ENCODE results near the gene SNX8.

Gene SNX8

DNA sequence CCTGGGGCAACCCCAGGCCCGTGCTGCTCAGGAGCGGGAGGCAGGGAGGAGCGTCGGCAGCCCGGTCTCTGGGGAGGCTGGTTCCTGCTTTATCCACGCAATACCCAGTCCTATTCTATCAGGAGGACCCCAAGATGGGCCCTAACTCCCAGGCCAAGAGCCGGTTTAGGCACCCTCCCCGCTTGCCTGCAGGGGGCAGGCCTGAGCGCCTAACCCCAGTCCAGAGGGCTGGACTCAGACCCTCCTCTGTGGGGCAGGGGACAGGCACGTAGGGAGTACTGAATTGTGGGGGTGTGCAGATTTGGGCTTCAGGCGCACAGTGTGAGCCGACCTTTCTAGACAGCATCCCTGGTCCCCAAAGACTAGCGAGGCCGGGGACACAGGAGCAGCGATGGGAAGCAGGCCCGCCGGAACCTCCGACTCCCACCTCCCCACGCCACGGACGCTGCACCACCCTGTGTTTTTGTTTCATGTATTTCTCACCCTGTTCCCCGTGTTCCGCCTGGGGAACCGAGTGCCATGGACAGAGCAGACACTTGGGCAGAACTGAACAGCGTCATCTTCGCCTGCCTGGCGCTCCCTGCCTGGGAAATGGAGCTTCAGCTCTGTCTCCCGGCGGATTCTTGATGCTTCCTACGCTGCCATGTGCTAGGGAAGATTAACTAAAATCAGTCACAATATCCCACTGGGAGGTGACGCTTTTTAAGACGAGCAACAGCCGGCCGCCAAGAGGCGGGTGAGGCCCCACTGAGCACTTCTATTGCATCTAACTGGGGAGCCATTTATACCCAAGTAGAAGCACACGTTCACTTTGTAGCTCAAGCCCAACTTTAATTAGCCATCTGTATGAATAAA is 66.9 kb downstream of the SNX8 start:
- peak in 3 of 51 donors; percentile 9 to 21 (median 10) for DNase-seq

DNA sequence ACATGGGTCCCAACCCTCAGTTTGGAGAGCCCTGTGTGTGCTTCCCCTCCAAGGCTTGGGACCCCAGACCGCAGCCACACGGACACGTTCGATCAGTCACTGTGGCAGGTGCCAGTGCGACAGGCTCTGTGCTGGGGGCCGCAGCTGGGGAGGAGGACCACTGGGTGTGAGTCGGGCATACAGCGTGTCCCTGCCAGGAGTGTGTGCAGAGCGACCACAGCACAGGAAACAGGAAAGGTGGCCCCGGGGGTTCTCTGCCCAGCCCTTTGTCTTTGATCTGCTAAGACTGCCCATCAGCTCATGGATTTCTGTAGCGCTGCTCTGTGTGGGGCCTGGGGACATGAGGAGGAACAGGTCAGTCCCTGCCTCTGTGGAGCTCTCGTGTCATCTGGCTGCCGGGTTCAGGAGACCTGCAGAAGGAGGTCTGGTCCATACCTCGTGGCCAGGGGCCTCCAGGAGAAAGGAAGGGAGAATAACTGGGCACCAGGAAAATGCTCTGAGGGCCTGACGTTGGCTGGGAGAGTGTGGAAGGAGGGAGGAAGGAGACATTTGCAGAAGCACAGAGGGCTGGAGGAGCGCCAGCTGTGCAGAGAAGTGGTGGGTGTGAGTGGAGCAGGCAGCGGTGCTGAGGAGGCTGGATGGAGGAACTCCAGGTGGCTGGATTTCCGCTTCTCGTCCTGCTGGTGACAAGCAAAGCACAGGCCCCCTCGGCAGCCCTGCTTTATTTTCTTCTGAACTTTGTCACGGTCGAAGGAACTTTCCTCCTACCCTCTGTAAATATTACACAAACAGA is 68.2 kb downstream of the SNX8 start:
- DNase-seq: peak in 6 of 51 donors; percentile 6 to 44 (median 26)

DNA sequence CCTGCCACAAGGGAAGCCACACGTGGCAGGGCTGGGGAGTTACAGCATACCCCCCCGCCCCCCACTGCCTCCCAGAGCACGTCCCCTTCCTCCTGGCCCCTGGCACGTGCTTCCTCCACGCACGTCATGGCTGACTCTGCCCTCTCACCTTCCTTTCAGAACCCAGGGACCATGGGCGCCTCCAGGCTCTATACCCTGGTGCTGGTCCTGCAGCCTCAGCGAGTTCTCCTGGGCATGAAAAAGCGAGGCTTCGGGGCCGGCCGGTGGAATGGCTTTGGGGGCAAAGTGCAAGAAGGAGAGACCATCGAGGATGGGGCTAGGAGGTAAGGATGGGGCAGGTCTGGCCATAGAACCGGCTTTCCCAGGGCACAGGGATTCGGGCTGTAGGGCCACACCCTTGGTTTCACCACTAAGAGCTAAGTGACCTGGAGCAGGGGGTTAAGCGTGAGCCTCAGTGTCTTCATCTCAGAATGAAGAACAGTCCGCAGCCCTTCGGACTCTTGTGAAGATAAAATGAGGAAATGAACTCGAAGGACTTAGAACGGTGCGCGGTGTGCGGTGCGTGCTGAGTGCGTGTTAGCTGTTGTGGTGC is 69.7 kb downstream of the SNX8 start:
- DNase-seq: peak in 1 of 51 donors; percentile 8

DNA sequence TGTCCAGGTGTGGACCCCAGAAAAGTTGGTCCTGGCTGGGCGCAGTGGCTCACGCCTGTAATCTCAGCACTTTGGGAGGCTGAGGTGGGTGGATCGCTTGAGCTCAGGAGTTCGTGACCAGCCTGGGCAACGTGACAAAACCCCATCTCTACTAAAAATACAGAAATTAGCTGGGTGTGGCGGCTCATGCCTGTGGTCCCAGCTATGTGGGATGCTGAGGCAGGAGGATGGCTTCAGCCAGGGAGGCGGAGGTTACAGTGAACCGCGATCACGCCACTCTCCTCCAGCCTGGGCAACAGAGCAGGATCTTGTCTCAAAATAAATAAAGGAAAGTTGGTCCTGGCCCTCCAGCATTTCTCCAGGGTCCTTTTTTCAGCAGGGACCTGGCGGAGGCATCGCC is 70.8 kb downstream of the SNX8 start:
- DNase-seq: no peak

DNA sequence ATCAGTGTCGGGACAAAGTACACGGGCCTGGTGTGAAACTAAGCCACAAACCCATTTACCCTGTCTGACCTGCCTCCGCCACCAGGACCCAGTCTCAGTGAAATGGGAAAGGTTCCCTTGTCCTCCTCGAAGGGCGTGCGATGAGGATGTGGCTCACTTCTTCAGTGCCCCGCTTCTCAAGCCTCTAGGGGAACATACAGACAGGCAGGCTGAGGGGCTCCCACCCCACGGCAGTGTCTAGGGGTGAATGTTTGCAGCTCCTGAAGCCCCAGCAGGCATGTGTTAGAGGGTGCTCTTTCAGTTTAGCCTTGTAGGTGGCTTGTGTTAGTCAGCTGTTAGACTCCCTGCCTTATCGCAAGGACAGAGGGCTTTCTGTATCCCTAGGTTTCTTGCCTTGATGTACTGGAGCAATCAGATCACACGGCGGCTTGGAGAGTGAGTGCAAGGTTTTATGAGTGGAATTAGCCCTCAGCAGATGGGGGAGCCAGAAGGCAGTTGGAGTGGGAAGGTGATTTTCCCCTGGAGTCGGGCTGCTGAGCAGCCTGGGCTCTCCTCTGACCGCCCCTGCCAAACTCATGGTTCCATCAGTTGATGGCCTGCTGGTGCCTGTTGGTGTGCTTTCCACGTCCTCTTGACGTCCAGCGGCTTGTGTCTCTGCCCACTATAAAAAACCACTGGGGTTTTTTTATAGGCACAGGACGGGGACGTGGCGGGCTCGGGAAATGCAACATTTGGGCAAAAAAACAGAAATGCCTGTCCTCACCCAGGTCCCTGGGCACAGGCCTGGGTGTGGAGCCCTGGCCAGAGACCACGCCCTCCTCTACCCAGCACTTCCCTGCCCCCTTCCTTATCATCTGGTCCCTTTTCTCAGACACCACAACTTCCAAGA is 71.5 kb downstream of the SNX8 start:
- peak in 1 of 51 donors; percentile 41 for DNase-seq

DNA sequence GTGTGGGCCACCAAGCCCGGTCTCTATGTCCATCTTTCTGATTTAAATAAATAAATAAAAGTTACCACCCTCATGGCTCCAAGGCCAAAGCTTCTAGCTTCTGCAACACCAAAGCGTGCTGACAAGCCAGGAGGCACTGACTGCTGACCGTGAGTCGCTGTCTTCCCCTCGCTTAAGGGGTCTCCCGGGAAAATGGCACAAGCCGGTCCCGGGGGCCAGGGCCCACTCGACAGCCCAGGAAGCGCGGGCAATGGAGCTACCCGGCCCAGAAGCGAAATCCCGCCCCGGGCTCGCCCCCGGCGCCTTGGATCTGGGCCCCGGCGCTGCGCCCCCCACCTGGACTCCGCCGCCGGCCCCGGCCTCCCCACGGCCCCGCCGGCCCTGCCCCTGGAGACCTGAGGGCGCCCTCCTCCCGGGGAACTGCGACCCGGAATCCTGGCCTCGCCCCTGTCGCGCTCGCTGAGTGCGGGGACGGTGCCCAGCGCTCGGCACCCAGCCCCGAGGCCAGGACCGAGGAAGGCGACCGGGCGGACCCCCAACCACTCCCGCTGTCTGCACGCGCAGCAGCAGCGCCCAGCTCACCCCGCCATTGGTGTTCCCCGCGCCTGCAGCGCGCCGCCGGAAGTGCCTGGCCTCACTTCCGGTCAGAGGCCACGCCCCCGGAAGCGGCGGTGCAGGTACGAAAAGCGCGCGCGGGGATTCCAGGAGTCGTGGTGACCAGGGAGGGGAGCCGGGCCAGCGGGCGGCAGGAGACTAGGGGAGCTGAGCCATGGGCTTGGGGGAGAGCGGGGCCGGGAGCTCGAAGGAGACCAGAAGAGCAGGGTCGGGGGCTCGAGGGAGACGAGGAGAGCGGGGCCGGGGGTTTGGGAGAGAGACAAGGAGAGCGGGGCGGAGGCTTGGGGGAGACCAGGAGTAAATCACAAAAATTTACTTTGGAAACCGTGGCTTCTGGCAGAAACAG is 72.4 kb downstream of the SNX8 start, which contains the start of the genes MRM2 and NUDT1:
TSS of gene MRM2 (minus strand) at position 626 of the 961 bp plus-strand sequence. CDS start at position 590, 36 bp downstream.
TSS of gene NUDT1 (plus strand) at position 647 of the 961 bp plus-strand sequence. CDS start 2,349 bp downstream, outside the sequence.
- peak in 50 of 51 donors; percentile 14 to 86 (median 61) for DNase-seq

DNA sequence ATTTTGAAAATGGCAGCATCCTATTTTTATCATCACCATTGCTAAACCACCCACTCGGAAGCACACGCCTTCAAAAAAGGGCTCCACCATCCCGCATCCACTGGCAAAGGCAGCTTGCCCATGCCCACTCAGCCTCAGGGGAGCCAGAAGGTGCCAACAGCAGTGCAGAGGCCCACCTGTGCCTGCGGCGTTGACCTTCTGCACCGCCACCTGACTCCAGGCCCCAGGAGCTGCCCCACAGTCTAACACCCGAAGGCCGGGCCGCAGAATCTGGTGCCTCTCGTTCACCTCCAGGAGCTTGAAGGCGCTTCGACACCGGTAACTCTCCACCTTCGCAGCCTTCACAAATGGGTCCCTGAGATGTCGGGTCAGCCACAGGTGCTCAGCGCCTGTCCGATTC is 75.0 kb downstream of the SNX8 start:
- DNase-seq: no peak

DNA sequence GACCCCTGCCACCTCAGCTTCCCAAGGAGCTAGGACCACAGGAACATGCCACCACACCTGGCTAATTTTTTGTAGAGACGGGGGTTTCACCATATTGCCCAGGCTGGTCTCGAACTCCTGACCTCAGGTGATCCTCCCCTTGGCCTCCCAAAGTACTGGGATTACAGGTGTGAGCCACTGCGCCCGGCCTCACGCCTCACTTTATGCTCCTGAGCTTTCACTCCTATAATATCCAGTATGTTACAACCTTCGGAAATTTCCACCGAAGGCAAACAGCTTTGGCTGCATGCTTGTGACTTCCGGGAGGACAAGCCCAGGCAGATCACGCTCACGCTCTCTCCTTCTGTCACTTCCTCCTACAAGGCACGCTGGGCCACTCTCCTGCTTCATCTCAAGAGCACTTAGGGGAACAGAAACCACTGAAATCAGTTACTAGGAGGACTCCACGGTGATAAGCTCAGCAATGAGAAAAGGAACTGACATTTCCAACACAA is 77.1 kb downstream of the SNX8 start:
- DNase-seq: peak in 16 of 51 donors; percentile 10 to 41 (median 26)

DNA sequence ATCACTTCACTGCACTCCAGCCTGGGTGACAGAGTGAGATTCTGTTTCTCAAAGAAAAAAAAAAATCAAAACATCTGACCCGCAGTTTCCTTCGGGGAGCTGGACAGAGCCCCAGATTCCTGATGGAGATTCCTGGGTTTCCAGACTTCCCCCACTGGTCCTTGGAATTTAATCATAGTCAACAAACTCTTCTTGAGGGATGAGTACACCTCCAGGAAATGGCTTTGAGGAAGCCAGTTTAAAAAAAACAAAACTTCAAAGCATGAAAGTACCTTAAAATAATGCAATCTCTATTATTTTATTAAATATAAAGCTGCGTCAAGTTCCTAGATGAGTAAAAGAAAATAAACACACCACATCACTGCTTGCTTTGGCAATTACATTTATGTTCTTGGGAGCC is 80.3 kb downstream of the SNX8 start:
- no peak for DNase-seq

DNA sequence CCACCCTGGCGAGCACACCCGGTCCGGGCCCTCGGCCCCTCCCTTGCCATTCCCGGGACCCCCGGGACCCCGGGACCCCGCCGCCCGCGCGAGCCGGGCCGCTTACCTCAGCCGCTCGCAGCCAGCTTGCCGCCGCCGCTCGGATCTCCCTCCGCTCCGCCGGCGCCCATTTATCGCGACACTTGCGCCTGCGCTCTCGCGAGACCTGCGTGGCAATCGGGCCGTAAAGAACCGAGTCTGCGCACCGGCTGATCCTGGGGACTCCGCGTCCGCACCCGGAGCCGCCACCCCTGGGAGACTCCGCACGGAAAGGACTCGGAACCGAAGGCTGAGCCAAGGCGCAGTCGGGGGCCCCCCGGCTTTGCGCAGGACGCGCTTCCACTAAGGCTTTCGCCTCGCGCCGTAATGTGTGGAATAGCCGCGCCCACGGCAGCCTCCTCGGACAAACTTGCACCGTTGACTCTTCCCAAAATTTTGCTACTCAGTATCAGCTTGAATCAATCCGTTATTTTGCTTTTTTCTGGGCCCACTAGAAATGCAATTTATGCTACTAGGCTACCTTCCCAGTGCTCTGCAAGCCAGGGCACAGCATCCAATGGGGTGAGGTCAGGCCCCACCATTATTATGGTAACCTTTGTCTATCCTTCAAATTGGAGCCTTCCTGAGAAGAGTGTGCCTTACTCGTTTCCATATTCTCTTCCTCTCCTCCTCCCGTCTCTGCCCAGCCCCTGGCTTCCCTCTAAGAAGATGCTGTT is 81.3 kb downstream of the SNX8 start, which contains the start of gene MAD1L1:
TSS of gene MAD1L1 (minus strand) at position 180 of the 755 bp plus-strand sequence. CDS start 2,812 bp downstream, outside the sequence.
- peak; percentile 26 to 87 (median 73) for DNase-seq

DNA sequence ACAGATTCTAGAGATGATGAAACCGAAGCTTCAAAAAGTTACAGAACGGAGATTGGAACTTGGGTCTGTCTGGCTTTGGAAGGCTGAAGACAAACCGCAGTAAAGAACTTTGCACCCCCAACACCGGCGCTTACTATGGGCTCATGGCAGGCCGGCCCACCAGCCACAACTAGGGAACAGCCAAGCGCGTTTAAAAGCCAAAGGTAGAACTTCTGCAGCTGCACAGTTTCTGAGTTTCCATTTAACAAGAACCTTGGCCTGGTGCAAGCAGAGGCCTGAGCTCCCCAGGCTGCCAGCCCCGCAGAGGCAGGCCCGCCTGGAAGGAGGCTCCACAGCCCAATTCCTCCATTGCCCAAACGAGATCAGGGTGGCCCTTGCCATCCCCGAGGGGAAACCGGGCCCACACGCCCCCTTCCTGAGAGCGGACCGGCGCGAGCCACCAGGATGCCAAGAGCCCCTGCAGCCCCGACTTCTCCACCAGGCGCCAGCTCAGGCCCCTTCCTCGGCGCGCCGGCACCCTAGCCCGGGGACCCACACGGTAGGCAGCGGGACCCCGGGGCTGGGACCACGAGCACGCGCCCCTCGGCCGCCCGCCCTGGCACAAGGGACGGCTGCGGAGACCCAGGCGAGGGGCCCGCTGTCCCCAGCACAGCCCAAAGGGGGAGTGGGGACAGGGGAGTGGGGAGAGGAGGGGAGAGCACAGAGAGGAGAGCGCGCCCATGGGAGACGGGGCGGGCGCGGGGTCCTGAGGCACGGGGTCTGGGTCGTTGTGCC is 82.1 kb downstream of the SNX8 start:
- DNase-seq: no peak

DNA sequence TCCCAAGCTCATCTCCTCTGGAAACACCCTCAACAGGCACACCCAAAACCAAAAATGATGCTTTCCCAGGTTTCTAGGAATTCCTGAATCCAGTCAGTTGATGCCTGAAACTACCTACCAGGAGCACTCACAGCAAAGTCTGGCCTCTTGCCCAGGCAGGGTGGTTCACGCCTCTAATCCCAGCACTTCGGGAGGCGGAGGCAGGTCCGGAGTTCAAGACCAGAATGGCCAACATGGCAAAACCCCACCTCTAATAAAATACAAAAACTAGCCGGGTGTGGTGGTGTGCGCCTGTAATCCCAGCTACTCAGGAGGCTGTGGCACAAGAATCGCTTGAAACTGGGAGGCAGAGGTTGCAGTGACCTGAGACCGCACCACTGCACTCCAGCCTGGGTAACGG is 83.4 kb downstream of the SNX8 start:
- DNase-seq: no peak

DNA sequence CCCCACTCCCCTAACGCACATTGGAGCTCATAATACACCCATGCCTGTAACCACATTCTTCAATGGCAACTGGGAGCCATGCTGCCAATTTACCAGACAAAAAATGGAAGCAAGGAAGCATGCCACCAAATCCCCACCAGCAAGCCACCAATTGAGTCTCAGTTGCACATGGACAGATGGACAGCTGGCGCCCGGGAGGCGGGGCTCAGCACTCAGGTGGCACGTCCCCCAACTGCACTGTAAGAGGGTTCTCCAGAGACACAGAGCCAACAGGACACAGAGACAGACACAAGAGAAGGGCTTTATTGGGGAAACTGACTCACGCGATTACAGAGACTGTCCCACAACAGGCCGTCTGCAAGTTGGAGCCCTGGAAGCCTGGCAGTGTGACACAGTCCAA is 84.0 kb downstream of the SNX8 start:
- DNase-seq: no peak

DNA sequence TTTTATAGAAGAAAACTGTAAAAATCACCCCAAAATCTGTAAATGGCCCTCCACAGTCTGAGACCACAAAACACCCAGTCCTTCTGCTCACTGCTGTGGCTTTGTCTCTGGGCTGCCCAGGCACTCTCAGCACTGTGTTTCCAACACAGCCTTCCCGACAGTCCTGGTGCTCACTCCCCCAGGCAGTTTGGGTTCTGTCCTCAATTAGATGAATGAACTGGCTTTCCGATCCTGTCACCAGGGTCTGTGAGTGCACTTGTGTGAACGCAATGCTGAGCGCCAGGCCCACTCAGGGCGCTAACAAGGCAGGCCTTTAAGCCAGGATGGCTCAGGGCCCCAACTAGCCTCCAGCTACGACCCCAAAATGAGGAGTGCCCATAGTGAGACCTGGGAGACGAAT is 84.8 kb downstream of the SNX8 start:
- DNase-seq: no peak

DNA sequence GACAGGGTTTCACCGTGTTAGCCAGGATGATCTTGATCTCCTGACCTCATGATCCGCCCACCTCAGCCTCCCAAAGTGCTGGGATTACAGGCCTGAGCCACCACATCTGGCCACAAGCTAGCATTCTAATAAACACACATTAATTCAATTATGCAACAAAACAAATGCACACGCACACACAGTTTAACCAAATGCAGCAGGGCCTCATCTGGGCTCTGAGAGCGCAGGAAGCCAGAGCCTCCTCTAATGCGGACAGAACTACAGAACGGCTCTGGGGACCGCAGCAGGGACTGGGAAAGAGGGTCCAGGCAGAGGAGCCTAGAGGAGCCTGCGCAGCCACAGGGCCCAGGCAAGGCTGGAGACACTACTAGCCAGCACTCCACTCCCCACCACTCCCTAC is 85.3 kb downstream of the SNX8 start:
- no peak for DNase-seq

DNA sequence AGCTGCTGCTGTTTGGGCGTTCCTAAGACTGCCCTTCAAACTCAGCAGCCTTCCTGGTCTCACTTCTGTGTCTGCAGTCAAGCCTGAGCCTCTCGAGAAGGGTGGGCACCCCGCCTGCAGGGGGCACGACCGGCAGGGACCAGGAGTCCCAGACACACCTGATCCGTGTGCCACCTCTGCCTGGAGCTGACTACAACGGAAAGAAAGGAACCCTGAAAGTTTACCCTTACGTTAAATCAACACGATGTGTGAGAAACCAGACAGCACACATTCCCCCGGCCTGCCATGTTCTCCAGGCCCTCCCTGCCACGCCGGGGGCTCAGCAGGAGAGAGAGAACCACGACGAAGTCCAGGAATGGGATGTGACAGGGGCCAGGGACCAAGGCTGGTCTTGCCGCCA is 86.5 kb downstream of the SNX8 start:
- no peak for DNase-seq

DNA sequence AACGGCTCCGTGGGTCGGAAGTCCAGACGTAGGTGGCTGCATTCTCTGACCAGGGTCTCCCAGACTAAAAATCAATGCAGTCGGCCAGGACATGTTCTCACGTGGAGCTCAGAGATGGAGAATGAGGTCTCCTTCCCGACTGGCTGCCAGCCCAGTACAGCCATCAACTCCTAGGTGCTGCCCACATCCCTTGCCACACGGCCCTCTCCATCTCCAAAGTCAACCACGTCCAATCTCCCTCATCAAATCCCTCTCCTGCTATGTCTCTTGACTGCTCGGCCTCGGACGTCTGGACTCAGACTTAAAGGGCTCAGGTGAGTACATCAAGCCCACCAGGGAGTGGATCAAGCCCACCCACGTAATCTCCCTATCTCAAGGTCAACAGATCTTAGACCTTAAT is 88.4 kb downstream of the SNX8 start:
- DNase-seq: no peak

DNA sequence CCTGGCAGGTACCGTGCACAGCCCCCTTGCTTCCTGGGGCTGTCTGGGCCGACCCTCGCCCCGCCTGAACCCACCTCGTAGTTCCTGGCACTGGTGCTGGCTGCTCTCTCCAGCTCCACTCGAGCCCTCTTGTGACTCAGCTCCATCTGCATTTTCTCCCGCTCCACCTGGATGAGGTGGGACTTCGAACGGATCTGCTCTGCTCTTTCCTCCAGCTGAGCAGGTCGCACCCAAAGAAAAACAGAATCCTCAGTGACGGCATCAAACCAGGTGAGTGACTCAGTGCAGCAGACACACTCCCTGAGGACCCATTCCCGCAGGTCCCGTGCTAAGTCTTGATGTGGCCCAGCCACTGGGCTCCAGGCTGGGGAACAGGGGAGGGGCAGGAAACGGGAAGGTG is 88.9 kb downstream of the SNX8 start:
- no peak for DNase-seq

Data from hypothalamus (tissue), 51 donors.